ENCODE results near the gene NYNRIN. TPM values are rescaled to one million over a fixed set of nuclear protein-coding genes. Genes with fewer than 3 reads are reported as not detected.

NYNRIN gene
- total RNA-seq, 1 experiment from 2014 or later, result 0.31 TPM

DNA sequence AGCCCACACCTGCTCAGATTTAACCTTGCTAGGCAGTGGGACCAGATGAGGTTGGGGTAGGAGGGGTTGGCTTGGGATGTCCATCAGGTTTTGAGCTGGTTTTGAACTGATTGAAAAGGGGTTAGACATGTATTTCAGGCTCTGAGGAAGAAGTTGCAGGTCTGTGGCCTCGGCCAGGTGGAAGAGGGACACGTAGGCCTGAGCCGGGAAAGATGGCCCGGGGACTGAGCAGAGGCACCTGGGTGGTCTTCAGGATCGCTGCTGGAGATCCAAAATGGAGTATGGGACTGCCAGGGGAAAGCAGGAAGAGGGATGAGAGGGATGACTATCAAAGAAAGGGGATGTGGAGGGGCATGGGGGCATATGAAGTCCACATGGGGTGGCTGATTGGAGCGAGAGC lies 7.6 kb downstream of the NYNRIN start:
- H3K27me3 ChIP-seq (ENCODE audit: control insufficient read depth, insufficient read depth, low read length), result peaks cover 3% of the 10 kb centered on the region
- POLR2A ChIA-PET, result no interaction called here
- intact Hi-C loops (cut with micrococcal nuclease; ENCODE audit: unreplicated experiment) (no loop called here), in situ Hi-C loops (cut with HindIII; ENCODE audit: low pct_unique_long_range_greater_than_20kb, low sequenced_read_pairs) (no loop called here)
- H3K4me3 ChIP-seq (ENCODE audit: low read depth in 2 of 2, low read length in 2 of 2), result no peak overlapping the region
- DNase-seq (ENCODE audit: low read depth, low spot score), result no peak
- no peaks in the 10 kb centered on the region for H3K9me3 ChIP-seq (ENCODE audit: control insufficient read depth, insufficient read depth, low read depth, low read length)
- H3K4me1 ChIP-seq (ENCODE audit: control insufficient read depth, insufficient read depth, low read length), result no peaks in the 10 kb centered on the region
- no peak for ATAC-seq
- no peak overlapping the region for H3K27ac ChIP-seq (ENCODE audit: low read length)
- CTCF ChIA-PET, result no interaction called here
- no peaks in the 10 kb centered on the region for H3K36me3 ChIP-seq (ENCODE audit: control insufficient read depth, insufficient read depth, low read length)
- BruUV-seq (replicated peaks), result no TSS peak
- TF ChIP-seq, protein P1, sequence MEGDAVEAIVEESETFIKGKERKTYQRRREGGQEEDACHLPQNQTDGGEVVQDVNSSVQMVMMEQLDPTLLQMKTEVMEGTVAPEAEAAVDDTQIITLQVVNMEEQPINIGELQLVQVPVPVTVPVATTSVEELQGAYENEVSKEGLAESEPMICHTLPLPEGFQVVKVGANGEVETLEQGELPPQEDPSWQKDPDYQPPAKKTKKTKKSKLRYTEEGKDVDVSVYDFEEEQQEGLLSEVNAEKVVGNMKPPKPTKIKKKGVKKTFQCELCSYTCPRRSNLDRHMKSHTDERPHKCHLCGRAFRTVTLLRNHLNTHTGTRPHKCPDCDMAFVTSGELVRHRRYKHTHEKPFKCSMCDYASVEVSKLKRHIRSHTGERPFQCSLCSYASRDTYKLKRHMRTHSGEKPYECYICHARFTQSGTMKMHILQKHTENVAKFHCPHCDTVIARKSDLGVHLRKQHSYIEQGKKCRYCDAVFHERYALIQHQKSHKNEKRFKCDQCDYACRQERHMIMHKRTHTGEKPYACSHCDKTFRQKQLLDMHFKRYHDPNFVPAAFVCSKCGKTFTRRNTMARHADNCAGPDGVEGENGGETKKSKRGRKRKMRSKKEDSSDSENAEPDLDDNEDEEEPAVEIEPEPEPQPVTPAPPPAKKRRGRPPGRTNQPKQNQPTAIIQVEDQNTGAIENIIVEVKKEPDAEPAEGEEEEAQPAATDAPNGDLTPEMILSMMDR (IDR thresholded peaks at IDR 0.05), result no peak

DNA sequence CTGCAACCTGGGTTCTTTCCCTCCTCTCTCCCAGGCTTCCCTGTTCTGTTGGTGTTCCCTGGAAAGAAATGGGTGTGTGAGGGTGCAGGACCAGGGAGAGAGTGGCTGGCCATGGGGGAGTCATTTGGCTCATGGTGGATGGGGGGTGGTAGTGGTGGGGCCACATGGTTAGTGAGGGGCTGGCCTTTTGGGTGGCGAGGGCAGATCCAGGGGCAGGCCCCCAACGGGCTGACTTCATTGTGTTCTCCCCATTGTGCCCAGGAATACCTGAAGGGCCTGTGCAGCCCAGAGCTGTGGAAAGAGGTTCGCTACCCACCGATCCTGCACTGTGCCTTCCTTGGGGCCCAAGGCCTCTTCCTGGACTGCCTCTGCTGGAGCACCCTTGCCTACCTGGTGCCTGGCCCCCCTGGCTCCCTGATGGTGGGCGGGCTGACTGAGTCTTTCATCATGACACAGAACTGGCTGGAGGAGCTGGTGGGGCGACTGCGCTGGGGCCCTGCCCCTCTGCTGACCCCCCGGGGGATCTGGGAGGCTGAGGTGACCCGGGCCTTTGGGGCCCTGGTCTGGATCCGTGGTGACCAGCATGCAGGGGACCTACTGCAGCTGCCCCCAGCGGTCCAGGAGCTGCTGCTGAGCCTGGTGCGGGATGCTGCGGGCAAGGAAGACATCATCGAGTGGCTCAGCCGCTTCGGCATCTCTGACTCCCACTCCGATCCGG lies 9.0 kb downstream of the NYNRIN start:
- Histone ChIP-seq H3K4me1 (ENCODE audit: control insufficient read depth, insufficient read depth, low read length) (no peaks in the 10 kb centered on the region), H3K9me3 (ENCODE audit: control insufficient read depth, insufficient read depth, low read depth, low read length) (no peaks in the 10 kb centered on the region), H3K36me3 (ENCODE audit: control insufficient read depth, insufficient read depth, low read length) (no peaks in the 10 kb centered on the region), H3K27me3 (ENCODE audit: control insufficient read depth, insufficient read depth, low read length) (peaks cover 3% of the 10 kb centered on the region), H3K4me3 (ENCODE audit: low read depth in 2 of 2, low read length in 2 of 2) (no peak overlapping the region), H3K27ac (ENCODE audit: low read length) (no peak overlapping the region)
- in situ Hi-C loops (cut with HindIII; ENCODE audit: low pct_unique_long_range_greater_than_20kb, low sequenced_read_pairs), result no loop called here
- ChIA-PET POLR2A (no interaction called here), CTCF (interaction anchor here (0.6 kb wide), 1 partner anchor 42 kb away, joined by 4 read pairs; no protein-coding TSS in a partner anchor)
- no TSS peak for BruUV-seq (replicated peaks)
- DNase-seq (ENCODE audit: low read depth, low spot score), result no peak
- TF ChIP-seq TCF7L2 (IDR thresholded peaks at IDR 0.05; ENCODE audit: low read depth, low read length) (no peak), POLR2AphosphoS5 (IDR thresholded peaks at IDR 0.05; ENCODE audit: low read depth, low read length) (no peak), SIN3A (IDR thresholded peaks at IDR 0.05; ENCODE audit: borderline replicate concordance, insufficient read depth, low read depth, low read length) (no peak)
- TF ChIP-seq, protein P1 (IDR thresholded peaks at IDR 0.05), result no peak
- TF ChIP-seq, protein P2, sequence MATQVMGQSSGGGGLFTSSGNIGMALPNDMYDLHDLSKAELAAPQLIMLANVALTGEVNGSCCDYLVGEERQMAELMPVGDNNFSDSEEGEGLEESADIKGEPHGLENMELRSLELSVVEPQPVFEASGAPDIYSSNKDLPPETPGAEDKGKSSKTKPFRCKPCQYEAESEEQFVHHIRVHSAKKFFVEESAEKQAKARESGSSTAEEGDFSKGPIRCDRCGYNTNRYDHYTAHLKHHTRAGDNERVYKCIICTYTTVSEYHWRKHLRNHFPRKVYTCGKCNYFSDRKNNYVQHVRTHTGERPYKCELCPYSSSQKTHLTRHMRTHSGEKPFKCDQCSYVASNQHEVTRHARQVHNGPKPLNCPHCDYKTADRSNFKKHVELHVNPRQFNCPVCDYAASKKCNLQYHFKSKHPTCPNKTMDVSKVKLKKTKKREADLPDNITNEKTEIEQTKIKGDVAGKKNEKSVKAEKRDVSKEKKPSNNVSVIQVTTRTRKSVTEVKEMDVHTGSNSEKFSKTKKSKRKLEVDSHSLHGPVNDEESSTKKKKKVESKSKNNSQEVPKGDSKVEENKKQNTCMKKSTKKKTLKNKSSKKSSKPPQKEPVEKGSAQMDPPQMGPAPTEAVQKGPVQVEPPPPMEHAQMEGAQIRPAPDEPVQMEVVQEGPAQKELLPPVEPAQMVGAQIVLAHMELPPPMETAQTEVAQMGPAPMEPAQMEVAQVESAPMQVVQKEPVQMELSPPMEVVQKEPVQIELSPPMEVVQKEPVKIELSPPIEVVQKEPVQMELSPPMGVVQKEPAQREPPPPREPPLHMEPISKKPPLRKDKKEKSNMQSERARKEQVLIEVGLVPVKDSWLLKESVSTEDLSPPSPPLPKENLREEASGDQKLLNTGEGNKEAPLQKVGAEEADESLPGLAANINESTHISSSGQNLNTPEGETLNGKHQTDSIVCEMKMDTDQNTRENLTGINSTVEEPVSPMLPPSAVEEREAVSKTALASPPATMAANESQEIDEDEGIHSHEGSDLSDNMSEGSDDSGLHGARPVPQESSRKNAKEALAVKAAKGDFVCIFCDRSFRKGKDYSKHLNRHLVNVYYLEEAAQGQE (IDR thresholded peaks at IDR 0.05; ENCODE audit: insufficient read depth in 1 of 2, low read depth in 2 of 2, low read length in 1 of 2), result no peak
- intact Hi-C loops (cut with micrococcal nuclease; ENCODE audit: unreplicated experiment), result no loop called here
- no peak for ATAC-seq
